ENCODE data around the gene CFAP77. TPM values are rescaled to one million over a fixed set of nuclear protein-coding genes. Genes with fewer than 3 reads are reported as not detected.

CFAP77 gene
- total and polyA plus RNA-seq, 10 of the 15 experiments (the other 5 are each of a cell fraction or from before 2014, with no cell fraction given) = 0.33 TPM; not detected in 9

DNA sequence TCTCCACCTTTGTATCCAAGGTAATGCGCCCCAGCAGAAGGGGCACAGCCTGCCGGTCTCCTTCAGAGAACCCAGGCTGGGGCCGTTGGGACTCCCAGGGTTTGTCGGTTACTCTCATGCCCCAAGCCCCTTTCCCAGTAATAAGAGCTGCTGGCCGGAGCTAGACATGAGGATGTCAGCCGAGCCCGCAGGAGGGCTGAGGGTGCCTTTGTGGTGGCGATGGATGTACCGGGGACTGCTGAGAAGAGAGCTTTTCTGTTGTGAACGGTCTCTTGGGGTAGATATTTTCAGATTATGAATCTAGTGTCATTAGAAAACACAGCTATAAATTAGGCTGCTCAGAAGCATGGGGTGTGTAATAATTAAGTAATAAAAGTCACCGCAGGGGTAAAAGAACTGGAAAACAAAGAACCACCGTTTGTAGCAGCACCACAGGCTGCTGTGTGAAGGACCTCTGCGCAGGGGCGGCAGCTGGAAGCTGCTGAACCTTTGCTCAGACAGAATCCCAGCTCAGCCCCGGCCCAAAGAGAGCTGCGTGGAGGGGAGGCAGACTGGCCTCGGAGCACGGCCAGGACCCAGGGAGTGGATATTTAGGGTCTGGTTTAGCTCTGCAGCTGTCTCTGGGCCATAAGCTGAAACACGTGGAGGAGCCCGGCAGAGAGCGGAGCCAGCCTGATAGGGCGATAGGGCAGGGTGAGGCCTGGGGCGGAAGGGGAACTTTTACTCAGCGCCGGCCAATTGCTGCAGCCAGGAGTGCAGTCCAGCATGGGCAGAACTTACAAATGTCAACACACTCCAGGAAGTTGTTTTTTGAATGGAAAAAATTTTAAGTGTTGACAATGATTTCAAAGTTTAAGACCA lies 121.9 kb downstream of the CFAP77 start (continued):
- TF ChIP-seq, protein P1, sequence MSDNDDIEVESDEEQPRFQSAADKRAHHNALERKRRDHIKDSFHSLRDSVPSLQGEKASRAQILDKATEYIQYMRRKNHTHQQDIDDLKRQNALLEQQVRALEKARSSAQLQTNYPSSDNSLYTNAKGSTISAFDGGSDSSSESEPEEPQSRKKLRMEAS (IDR thresholded peaks at IDR 0.05; ENCODE audit: low read depth, low read length) = no peak
- no peak for TF ChIP-seq NR2C2 (IDR thresholded peaks at IDR 0.05; ENCODE audit: borderline replicate concordance, control insufficient read depth, insufficient read length, low read depth)
- TF ChIP-seq ZNF274 (IDR thresholded peaks at IDR 0.05; ENCODE audit: insufficient read depth, insufficient read length) = no peak
- TF ChIP-seq, protein P2, sequence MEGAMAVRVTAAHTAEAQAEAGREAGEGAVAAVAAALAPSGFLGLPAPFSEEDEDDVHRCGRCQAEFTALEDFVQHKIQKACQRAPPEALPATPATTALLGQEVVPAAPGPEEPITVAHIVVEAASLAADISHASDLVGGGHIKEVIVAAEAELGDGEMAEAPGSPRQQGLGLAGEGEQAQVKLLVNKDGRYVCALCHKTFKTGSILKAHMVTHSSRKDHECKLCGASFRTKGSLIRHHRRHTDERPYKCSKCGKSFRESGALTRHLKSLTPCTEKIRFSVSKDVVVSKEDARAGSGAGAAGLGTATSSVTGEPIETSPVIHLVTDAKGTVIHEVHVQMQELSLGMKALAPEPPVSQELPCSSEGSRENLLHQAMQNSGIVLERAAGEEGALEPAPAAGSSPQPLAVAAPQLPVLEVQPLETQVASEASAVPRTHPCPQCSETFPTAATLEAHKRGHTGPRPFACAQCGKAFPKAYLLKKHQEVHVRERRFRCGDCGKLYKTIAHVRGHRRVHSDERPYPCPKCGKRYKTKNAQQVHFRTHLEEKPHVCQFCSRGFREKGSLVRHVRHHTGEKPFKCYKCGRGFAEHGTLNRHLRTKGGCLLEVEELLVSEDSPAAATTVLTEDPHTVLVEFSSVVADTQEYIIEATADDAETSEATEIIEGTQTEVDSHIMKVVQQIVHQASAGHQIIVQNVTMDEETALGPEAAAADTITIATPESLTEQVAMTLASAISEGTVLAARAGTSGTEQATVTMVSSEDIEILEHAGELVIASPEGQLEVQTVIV (IDR thresholded peaks at IDR 0.05; ENCODE audit: borderline replicate concordance, partially characterized antibody) = no peak
- TF ChIP-seq, protein P3, sequence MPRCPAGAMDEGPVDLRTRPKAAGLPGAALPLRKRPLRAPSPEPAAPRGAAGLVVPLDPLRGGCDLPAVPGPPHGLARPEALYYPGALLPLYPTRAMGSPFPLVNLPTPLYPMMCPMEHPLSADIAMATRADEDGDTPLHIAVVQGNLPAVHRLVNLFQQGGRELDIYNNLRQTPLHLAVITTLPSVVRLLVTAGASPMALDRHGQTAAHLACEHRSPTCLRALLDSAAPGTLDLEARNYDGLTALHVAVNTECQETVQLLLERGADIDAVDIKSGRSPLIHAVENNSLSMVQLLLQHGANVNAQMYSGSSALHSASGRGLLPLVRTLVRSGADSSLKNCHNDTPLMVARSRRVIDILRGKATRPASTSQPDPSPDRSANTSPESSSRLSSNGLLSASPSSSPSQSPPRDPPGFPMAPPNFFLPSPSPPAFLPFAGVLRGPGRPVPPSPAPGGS (IDR thresholded peaks at IDR 0.05; ENCODE audit: borderline replicate concordance, insufficient read depth, low read depth, low read length, poor library complexity, severe bottlenecking) = no peak
- TF ChIP-seq IKZF2 (IDR thresholded peaks at IDR 0.05) = no peak

DNA sequence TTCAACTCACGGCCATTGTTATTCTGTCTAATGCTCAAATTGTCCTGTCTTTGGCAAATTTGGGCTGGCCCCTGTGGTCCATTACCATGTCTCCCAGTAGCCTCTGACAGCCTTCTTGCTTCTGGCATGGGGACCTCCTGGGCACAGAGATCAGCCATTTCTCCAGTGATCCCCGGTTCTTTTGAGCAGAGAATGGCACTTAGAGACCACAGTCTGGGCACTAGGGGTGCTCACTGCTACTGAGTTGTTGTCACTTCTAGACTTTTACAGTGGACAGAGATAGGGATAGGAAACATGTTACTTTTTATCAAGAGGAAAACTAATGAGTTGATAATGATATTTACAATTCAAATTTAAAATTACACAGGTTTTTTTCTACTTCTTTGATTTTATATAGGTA lies 124.8 kb downstream of the CFAP77 start:
- CTCF ChIA-PET = no interaction called here
- 23% methylated on average over 2 of the region's 2 CpGs for WGBS (ENCODE audit: insufficient coverage, insufficient replicate concordance, low lambda C conversion rate, missing lambda C conversion rate)
- no peak overlapping the region for H3K9ac ChIP-seq (ENCODE audit: control insufficient read depth, insufficient read depth, low read length)
- no peaks in the 10 kb centered on the region for H4K20me1 ChIP-seq (ENCODE audit: control insufficient read depth, insufficient read depth)
- H3K4me3 ChIP-seq = no peak overlapping the region
- no peak overlapping the region for H3K27ac ChIP-seq (ENCODE audit: control insufficient read depth, insufficient read depth)
- no peaks in the 10 kb centered on the region for H3K79me2 ChIP-seq (ENCODE audit: control insufficient read depth, insufficient read depth, low read length)
- no peaks in the 10 kb centered on the region for H3K36me3 ChIP-seq (ENCODE audit: control insufficient read depth in 2 of 2, insufficient read depth in 2 of 2, low read length in 1 of 2)
- RAD21 ChIA-PET (ENCODE audit: unreplicated experiment) = no interaction called here
- peaks cover 0 to 2% of the 10 kb centered on the region in 2 experiments; a peak in 1 of 4 replicates for H3K27me3 ChIP-seq (replicated peaks in 1 of 2; ENCODE audit: control insufficient read depth in 2 of 2, insufficient read depth in 2 of 2, low read length in 1 of 2)
- H3K4me2 ChIP-seq (ENCODE audit: control insufficient read depth, insufficient read depth) = no peak overlapping the region
- BruUV-seq (replicated peaks) = no TSS peak
- peaks cover 2% of the 10 kb centered on the region; the same call in 1 of the 3 replicates for H3K9me3 ChIP-seq (replicated peaks; ENCODE audit: control insufficient read depth, insufficient read depth, low read length)
- no peak for TF ChIP-seq ZNF622 (IDR thresholded peaks at IDR 0.05)
- no peak for TF ChIP-seq SIN3A (IDR thresholded peaks at IDR 0.05; ENCODE audit: low read depth, low read length)
- no peak for TF ChIP-seq POU2F2 (IDR thresholded peaks at IDR 0.05; ENCODE audit: borderline replicate concordance, low read depth, low read length)
- no peaks in the 10 kb centered on the region for H3K4me1 ChIP-seq (ENCODE audit: control insufficient read depth, insufficient read depth, low read length)
- intact Hi-C loops (cut with micrococcal nuclease; ENCODE audit: unreplicated experiment) = no loop called here
- no peak overlapping the region for H2AFZ ChIP-seq (ENCODE audit: control insufficient read depth, low read depth, low read length)
- DNase-seq (ENCODE audit: low read depth, low spot score) = no peak
- FAIRE-seq = no peak
- SMC1A ChIA-PET (ENCODE audit: uncharacterized antibody, unreplicated experiment) = no interaction called here
- ATAC-seq = no peak
- POLR2A ChIA-PET = no interaction called here
- in situ Hi-C loops (cut with MboI) = no loop called here
